ENCODE measurements around the gene UGT1A7.

Gene UGT1A7

DNA sequence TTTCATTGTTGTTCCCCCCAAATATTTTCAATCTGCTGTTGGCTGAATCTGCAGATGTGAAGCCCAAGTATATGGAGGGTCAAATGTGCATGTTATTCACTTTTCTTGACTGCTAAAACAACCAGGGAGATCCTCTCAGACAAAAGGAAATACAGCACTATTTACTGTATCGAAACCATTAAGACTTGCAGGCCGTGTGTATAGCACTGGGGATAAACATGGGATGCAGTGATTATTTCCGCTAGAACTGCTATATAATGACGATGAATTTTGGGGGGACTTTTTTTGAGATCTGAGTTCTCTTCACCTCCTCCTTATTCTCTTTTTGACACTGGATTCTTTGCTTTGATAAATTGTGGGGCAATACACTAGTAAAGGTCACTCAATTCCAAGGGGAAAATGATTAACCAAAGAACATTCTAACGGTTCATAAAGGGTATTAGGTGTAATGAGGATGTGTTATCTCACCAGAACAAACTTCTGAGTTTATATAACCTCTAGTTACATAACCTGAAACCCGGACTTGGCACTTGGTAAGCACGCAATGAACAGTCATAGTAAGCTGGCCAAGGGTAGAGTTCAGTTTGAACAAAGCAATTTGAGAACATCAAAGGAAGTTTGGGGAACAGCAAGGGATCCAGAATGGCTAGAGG, 74.9 kb downstream of the UGT1A7 start:
- no peak for DNase-seq (ENCODE audit: low read depth, low spot score)
- peaks cover 5% of the 10 kb centered on the region; the same call in 1 of the 2 replicates for H3K9me3 ChIP-seq (ENCODE audit: insufficient read depth, low read length)
- H3K4me1 ChIP-seq (ENCODE audit: insufficient read depth, insufficient read length): no peaks in the 10 kb centered on the region
- H3K36me3 ChIP-seq (ENCODE audit: insufficient read depth, insufficient read length, low read length): no peaks in the 10 kb centered on the region
- no peaks in the 10 kb centered on the region for H3K27me3 ChIP-seq (ENCODE audit: insufficient read depth, insufficient read length)
- no peak overlapping the region for H3K9ac ChIP-seq (ENCODE audit: insufficient read length, low read depth)
- H3K4me3 ChIP-seq (ENCODE audit: insufficient read length, low read depth): no peak overlapping the region
- TF ChIP-seq ZNF274 (IDR thresholded peaks at IDR 0.05; ENCODE audit: low read depth, low read length) (no peak), YY1 (IDR thresholded peaks at IDR 0.05; ENCODE audit: insufficient read depth, insufficient read length) (no peak), SUZ12 (IDR thresholded peaks at IDR 0.05; ENCODE audit: extremely low read depth, insufficient read depth, insufficient read length) (no peak)

DNA sequence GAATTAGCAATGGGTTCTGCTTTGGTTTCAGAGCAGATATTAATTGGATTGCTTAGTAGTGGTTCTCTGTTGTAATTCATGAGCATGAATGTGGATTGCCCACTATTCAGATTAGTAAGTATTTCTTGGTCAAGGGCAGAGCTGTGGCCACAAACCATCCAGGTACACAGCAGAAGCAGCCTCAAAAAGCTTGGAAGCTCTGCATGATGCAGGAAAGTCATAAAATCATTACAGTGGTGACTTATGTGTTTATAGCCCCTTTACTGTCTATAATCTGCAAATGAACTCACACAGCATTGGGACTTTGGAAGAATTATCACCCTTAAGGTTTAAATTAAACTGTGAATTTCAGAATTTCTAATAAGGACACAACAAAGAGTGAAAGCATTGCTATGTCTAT, 76.4 kb downstream of the UGT1A7 start:
- no peak for DNase-seq (ENCODE audit: low read depth, low spot score)
- no peaks in the 10 kb centered on the region for H3K27me3 ChIP-seq (ENCODE audit: insufficient read depth, insufficient read length)
- TF ChIP-seq ZNF274 (IDR thresholded peaks at IDR 0.05; ENCODE audit: low read depth, low read length): no peak
- no peak for TF ChIP-seq SUZ12 (IDR thresholded peaks at IDR 0.05; ENCODE audit: extremely low read depth, insufficient read depth, insufficient read length)
- no peak for TF ChIP-seq YY1 (IDR thresholded peaks at IDR 0.05; ENCODE audit: insufficient read depth, insufficient read length)
- peaks cover 3% of the 10 kb centered on the region; the same call in 1 of the 2 replicates for H3K9me3 ChIP-seq (ENCODE audit: insufficient read depth, low read length)
- H3K9ac ChIP-seq (ENCODE audit: insufficient read length, low read depth): no peak overlapping the region
- no peaks in the 10 kb centered on the region for H3K36me3 ChIP-seq (ENCODE audit: insufficient read depth, insufficient read length, low read length)
- no peak overlapping the region for H3K4me3 ChIP-seq (ENCODE audit: insufficient read length, low read depth)
- H3K4me1 ChIP-seq (ENCODE audit: insufficient read depth, insufficient read length): no peaks in the 10 kb centered on the region

DNA sequence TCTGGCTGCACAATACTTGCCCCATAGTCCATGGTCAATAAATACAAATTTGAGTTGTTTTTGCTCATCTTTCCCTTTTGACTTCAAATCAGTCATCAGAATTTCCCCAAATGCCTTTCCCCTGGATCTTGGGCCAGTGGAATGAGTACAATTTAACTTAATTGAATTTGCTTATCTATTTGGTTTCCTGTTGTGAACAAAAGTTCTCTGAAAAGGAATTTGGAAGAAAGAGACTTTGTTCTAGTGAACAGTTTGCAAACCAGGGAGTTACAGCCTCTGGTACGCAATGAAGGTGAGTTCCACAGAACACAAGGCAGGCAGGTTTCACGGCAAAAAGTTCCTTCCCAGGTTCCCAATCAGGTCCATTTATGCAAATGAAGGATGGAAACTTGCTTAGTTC, 77.1 kb downstream of the UGT1A7 start:
- DNase-seq (ENCODE audit: low read depth, low spot score): no peak
- peaks cover 3% of the 10 kb centered on the region; the same call in 1 of the 2 replicates for H3K9me3 ChIP-seq (ENCODE audit: insufficient read depth, low read length)
- TF ChIP-seq SUZ12 (IDR thresholded peaks at IDR 0.05; ENCODE audit: extremely low read depth, insufficient read depth, insufficient read length): no peak
- TF ChIP-seq ZNF274 (IDR thresholded peaks at IDR 0.05; ENCODE audit: low read depth, low read length): no peak
- TF ChIP-seq YY1 (IDR thresholded peaks at IDR 0.05; ENCODE audit: insufficient read depth, insufficient read length): no peak
- H3K9ac ChIP-seq (ENCODE audit: insufficient read length, low read depth): no peak overlapping the region
- H3K36me3 ChIP-seq (ENCODE audit: insufficient read depth, insufficient read length, low read length): no peaks in the 10 kb centered on the region
- no peaks in the 10 kb centered on the region for H3K4me1 ChIP-seq (ENCODE audit: insufficient read depth, insufficient read length)
- no peaks in the 10 kb centered on the region for H3K27me3 ChIP-seq (ENCODE audit: insufficient read depth, insufficient read length)
- H3K4me3 ChIP-seq (ENCODE audit: insufficient read length, low read depth): no peak overlapping the region

DNA sequence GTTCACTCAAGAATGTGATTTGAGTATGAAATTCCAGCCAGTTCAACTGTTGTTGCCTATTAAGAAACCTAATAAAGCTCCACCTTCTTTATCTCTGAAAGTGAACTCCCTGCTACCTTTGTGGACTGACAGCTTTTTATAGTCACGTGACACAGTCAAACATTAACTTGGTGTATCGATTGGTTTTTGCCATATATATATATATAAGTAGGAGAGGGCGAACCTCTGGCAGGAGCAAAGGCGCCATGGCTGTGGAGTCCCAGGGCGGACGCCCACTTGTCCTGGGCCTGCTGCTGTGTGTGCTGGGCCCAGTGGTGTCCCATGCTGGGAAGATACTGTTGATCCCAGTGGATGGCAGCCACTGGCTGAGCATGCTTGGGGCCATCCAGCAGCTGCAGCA, 78.3 kb downstream of the UGT1A7 start, which contains the start of gene UGT1A1:
Gene UGT1A1 (plus strand): TSS at position 228 of the 400 bp plus-strand sequence. CDS start 18 bp downstream, at position 246.
- H3K36me3 ChIP-seq (ENCODE audit: insufficient read depth, insufficient read length, low read length): no peaks in the 10 kb centered on the region
- no peaks in the 10 kb centered on the region for H3K27me3 ChIP-seq (ENCODE audit: insufficient read depth, insufficient read length)
- no peaks in the 10 kb centered on the region for H3K4me1 ChIP-seq (ENCODE audit: insufficient read depth, insufficient read length)
- TF ChIP-seq SUZ12 (IDR thresholded peaks at IDR 0.05; ENCODE audit: extremely low read depth, insufficient read depth, insufficient read length): no peak
- H3K4me3 ChIP-seq (ENCODE audit: insufficient read length, low read depth): no peak within 1 kb of the TSS
- H3K9ac ChIP-seq (ENCODE audit: insufficient read length, low read depth): no peak within 1 kb of the TSS
- H3K9me3 ChIP-seq (ENCODE audit: insufficient read depth, low read length): peaks cover 1% of the 10 kb centered on the region; the same call in 1 of the 2 replicates
- DNase-seq (ENCODE audit: low read depth, low spot score): no peak

DNA sequence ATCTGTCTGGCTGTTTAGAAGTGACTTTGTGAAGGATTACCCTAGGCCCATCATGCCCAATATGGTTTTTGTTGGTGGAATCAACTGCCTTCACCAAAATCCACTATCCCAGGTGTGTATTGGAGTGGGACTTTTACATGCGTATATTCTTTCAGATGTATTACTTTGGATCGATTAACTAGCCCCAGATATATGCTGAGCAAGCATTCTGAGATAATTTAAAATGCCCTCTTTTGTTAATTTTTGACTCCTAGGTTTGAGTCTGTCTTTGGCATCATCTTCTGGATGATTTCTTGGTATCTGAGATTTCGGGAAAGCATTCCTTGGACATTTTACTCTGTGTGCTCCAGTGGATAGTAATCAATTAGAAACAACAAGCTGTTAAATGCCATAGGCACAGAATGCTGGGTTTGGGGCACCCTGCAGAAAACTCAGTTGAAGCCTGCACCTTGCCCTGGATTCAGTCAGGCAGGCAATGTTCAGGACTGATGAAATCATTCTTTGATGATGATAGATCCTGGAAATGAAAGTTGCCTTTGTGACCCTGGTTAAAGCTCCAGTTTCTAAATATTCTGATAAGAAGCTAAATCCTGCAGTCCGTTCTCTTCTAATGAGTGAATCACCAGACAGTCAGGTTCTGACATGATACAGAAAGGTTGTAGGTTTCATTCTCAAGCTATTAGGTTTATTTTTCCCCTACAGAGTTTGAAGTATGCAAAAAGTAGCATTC, 79.5 kb downstream of the UGT1A7 start:
- no peaks in the 10 kb centered on the region for H3K4me1 ChIP-seq (ENCODE audit: insufficient read depth, insufficient read length)

DNA sequence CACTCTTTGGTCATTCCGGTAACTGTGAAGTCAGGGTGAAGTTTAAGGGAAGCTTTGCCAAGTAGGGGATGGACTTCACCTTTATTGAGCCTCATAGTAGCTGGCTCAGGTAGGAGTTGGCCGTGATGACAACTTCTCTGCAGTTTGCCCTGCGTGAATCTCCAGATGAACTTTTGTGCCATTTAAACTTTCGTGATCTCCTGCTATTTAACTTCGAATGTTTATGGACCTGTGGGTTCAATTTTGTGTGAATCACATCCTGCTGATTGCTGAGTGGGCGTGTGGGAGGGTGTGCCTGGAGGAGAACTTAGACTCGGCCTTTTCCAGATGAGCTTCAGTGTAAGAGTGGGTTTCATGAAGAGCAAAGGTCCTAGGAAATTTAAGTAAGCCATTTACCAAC, 82.6 kb downstream of the UGT1A7 start:
- DNase-seq (ENCODE audit: low read depth, low spot score): no peak
- H3K27me3 ChIP-seq (ENCODE audit: insufficient read depth, insufficient read length): no peaks in the 10 kb centered on the region
- no peak for TF ChIP-seq SUZ12 (IDR thresholded peaks at IDR 0.05; ENCODE audit: extremely low read depth, insufficient read depth, insufficient read length)
- no peak for TF ChIP-seq YY1 (IDR thresholded peaks at IDR 0.05; ENCODE audit: insufficient read depth, insufficient read length)
- TF ChIP-seq ZNF274 (IDR thresholded peaks at IDR 0.05; ENCODE audit: low read depth, low read length): no peak
- no peaks in the 10 kb centered on the region for H3K36me3 ChIP-seq (ENCODE audit: insufficient read depth, insufficient read length, low read length)
- no peak overlapping the region for H3K9ac ChIP-seq (ENCODE audit: insufficient read length, low read depth)
- H3K4me3 ChIP-seq (ENCODE audit: insufficient read length, low read depth): no peak overlapping the region
- H3K4me1 ChIP-seq (ENCODE audit: insufficient read depth, insufficient read length): no peaks in the 10 kb centered on the region
- H3K9me3 ChIP-seq (ENCODE audit: insufficient read depth, low read length): no peaks in the 10 kb centered on the region

More for the DNA sequence above, 79.5 kb downstream of the UGT1A7 start:
- DNase-seq (ENCODE audit: low read depth, low spot score): no peak
- Histone ChIP-seq H3K9me3 (ENCODE audit: insufficient read depth, low read length) (no peaks in the 10 kb centered on the region), H3K4me3 (ENCODE audit: insufficient read length, low read depth) (no peak overlapping the region), H3K9ac (ENCODE audit: insufficient read length, low read depth) (no peak overlapping the region), H3K36me3 (ENCODE audit: insufficient read depth, insufficient read length, low read length) (no peaks in the 10 kb centered on the region), H3K27me3 (ENCODE audit: insufficient read depth, insufficient read length) (no peaks in the 10 kb centered on the region)
- TF ChIP-seq ZNF274 (IDR thresholded peaks at IDR 0.05; ENCODE audit: low read depth, low read length) (no peak), YY1 (IDR thresholded peaks at IDR 0.05; ENCODE audit: insufficient read depth, insufficient read length) (no peak), SUZ12 (IDR thresholded peaks at IDR 0.05; ENCODE audit: extremely low read depth, insufficient read depth, insufficient read length) (no peak)

DNA sequence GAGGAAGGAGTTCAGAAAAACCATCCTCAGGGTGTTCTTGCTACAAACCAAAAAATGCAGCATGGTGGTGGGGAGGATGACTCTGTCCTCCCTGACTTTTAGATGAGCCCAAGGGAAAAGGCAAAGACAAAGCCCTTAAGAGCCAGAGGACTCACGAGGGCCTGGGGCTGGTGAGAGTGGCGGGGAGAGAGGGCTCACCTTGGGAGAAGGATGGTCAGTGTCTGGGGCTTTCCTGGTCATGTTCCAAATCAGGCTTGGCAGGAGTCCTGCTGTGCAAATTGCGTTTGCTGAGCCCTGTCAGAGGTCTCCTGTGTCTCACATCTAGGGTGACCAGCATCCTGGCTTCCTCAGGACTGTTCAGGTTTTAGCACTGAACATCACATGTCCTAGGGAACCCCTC, 83.1 kb downstream of the UGT1A7 start:
- Histone ChIP-seq H3K9ac (ENCODE audit: insufficient read length, low read depth) (no peak overlapping the region), H3K36me3 (ENCODE audit: insufficient read depth, insufficient read length, low read length) (no peaks in the 10 kb centered on the region), H3K9me3 (ENCODE audit: insufficient read depth, low read length) (no peaks in the 10 kb centered on the region), H3K4me1 (ENCODE audit: insufficient read depth, insufficient read length) (no peaks in the 10 kb centered on the region), H3K4me3 (ENCODE audit: insufficient read length, low read depth) (no peak overlapping the region), H3K27me3 (ENCODE audit: insufficient read depth, insufficient read length) (no peaks in the 10 kb centered on the region)
- TF ChIP-seq SUZ12 (IDR thresholded peaks at IDR 0.05; ENCODE audit: extremely low read depth, insufficient read depth, insufficient read length) (no peak), YY1 (IDR thresholded peaks at IDR 0.05; ENCODE audit: insufficient read depth, insufficient read length) (no peak), ZNF274 (IDR thresholded peaks at IDR 0.05; ENCODE audit: low read depth, low read length) (no peak)
- no peak for DNase-seq (ENCODE audit: low read depth, low spot score)
